Endodermal cell (in vitro differentiated cells): ENCODE data around the gene TES. TPM values are rescaled to one million over a fixed set of nuclear protein-coding genes. Genes with fewer than 3 reads are reported as not detected.

ENCODE experiments used
- DNase-seq: peaks from one replicate; pipeline ENCODE4 v3.0.0-alpha.2; 2017
- H3K27ac ChIP-seq: 2 replicates; pipeline ENCODE4 v1.5.1; 2013; ENCODE audit warnings: mild to moderate bottlenecking, low read depth, low read length, moderate library complexity
- H3K27me3 ChIP-seq: 2 replicates; pipeline ENCODE4 v1.6.1; 2013; ENCODE audit warnings: mild to moderate bottlenecking, low read length, moderate library complexity; ENCODE audit not compliant: insufficient read depth, control insufficient read depth, poor library complexity, severe bottlenecking
- H3K36me3 ChIP-seq: 2 replicates; pipeline ENCODE4 v1.7.0; 2013; ENCODE audit warnings: mild to moderate bottlenecking, low read length, moderate library complexity; ENCODE audit not compliant: control insufficient read depth, insufficient read depth
- H3K4me1 ChIP-seq: one replicate; pipeline ENCODE4 v1.7.0; 2013; ENCODE audit warnings: low read length; ENCODE audit not compliant: control insufficient read depth, insufficient read depth
- H3K4me3 ChIP-seq: 2 replicates; pipeline ENCODE4 v1.5.1; 2013; ENCODE audit warnings: mild to moderate bottlenecking, low read length, moderate library complexity
- H3K9ac ChIP-seq: 2 replicates; pipeline ENCODE4 v1.6.1; 2013; ENCODE audit warnings: mild to moderate bottlenecking, low read length, moderate library complexity; ENCODE audit not compliant: poor library complexity, severe bottlenecking; ENCODE audit errors: extremely low read depth
- H3K9me3 ChIP-seq: 2 replicates; pipeline ENCODE4 v1.6.1; 2013; ENCODE audit warnings: mild to moderate bottlenecking, low read length, moderate library complexity; ENCODE audit not compliant: control insufficient read depth
- H3K27ac Mint-ChIP-seq: 2 replicates; pipeline ENCODE4 v1.8.0; 2020; ENCODE audit warnings: mixed read lengths
- H3K27me3 Mint-ChIP-seq: 2 replicates; pipeline ENCODE4 v1.8.0; 2021; ENCODE audit warnings: mild to moderate bottlenecking, mixed read lengths; ENCODE audit not compliant: insufficient read depth
- H3K36me3 Mint-ChIP-seq: 2 replicates; pipeline ENCODE4 v1.8.0; 2020; ENCODE audit warnings: low read depth, mixed read lengths
- H3K4me1 Mint-ChIP-seq: 2 replicates; pipeline ENCODE4 v1.8.0; 2020; ENCODE audit warnings: mixed read lengths
- H3K4me3 Mint-ChIP-seq: 2 replicates; pipeline ENCODE4 v1.8.0; 2020; ENCODE audit warnings: mild to moderate bottlenecking, moderate library complexity, mixed read lengths
- H3K9me3 Mint-ChIP-seq: 2 replicates; pipeline ENCODE4 v1.8.0; 2020; ENCODE audit warnings: mild to moderate bottlenecking, mixed read lengths
- WGBS, 2 experiments: methylation state at CpG; one replicate each; pipeline versions ENCODE4 v1.1.5 to v1.1.7; 2013; ENCODE audit warnings: missing lambda C conversion rate in 2 of 2, mixed read lengths in 1 of 2; ENCODE audit not compliant: insufficient coverage in 1 of 2, insufficient read length in 1 of 2; 5-methylcytosine and 5-hydroxymethylcytosine counted together
- total RNA-seq, 2 donors: library from RNA; stranded (reverse); fragmentation: NEBNext Ultra II Directional in 1 of 2; extraction: Animal tissue kit (Norgen Biotek cat#: 25700) in 1 of 2; gene quantifications; 2 replicates in 1 of 2; 3 replicates in 1 of 2; pipeline ENCODE4 v1.2.1, GENCODE V29; 2021
- TF ChIP-seq, protein P1 (sequence below): fragments of 200-600 bp; sonication (generic); conservative IDR thresholded peaks from 2 replicates; pipeline ENCODE4 v1.5.0; 2021; ENCODE audit warnings: antibody characterized with exemption, mild to moderate bottlenecking

Gene TES
- total RNA-seq, 2 donors from 2014 or later: 23.1 to 31.0 TPM

DNA sequence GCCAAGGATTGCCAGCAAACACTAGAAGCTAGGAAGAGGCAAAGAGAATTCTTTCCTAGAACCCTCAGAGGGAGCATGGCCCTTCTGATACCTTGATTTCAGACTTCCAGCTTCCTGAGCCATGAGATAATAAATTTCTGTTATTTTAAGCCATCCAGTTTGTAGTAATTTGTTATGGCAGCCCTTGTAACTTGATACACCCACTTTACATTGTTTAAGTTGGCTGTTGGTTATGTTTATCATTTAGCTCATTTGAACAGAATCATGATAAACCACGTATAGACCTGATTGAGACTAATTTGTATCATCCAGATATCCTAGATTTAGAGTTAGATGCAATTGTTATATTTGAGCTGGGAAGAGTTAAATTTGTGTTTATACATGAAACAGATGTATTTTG, 9.4 kb upstream of the TES start:
- H3K9ac ChIP-seq: no peak overlapping the region
- WGBS, 2 experiments: 94% methylated on average over 1 of the region's 1 CpG; no CpG with 5 or more reads in 1 of the 2 experiments
- Mint-ChIP-seq H3K4me1 (no peaks in the 10 kb centered on the region), H3K27me3 (no peaks in the 10 kb centered on the region), H3K27ac (no peak overlapping the region), H3K4me3 (no peak overlapping the region), H3K9me3 (no peaks in the 10 kb centered on the region), H3K36me3 (no peaks in the 10 kb centered on the region)
- no peak overlapping the region for H3K4me3 ChIP-seq
- TF ChIP-seq, protein P1, sequence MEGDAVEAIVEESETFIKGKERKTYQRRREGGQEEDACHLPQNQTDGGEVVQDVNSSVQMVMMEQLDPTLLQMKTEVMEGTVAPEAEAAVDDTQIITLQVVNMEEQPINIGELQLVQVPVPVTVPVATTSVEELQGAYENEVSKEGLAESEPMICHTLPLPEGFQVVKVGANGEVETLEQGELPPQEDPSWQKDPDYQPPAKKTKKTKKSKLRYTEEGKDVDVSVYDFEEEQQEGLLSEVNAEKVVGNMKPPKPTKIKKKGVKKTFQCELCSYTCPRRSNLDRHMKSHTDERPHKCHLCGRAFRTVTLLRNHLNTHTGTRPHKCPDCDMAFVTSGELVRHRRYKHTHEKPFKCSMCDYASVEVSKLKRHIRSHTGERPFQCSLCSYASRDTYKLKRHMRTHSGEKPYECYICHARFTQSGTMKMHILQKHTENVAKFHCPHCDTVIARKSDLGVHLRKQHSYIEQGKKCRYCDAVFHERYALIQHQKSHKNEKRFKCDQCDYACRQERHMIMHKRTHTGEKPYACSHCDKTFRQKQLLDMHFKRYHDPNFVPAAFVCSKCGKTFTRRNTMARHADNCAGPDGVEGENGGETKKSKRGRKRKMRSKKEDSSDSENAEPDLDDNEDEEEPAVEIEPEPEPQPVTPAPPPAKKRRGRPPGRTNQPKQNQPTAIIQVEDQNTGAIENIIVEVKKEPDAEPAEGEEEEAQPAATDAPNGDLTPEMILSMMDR: no peak
- H3K4me1 ChIP-seq: no peaks in the 10 kb centered on the region
- no peak for DNase-seq
- H3K27me3 ChIP-seq: no peaks in the 10 kb centered on the region
- no peak overlapping the region for H3K27ac ChIP-seq
- no peaks in the 10 kb centered on the region for H3K9me3 ChIP-seq
- H3K36me3 ChIP-seq: no peaks in the 10 kb centered on the region

DNA sequence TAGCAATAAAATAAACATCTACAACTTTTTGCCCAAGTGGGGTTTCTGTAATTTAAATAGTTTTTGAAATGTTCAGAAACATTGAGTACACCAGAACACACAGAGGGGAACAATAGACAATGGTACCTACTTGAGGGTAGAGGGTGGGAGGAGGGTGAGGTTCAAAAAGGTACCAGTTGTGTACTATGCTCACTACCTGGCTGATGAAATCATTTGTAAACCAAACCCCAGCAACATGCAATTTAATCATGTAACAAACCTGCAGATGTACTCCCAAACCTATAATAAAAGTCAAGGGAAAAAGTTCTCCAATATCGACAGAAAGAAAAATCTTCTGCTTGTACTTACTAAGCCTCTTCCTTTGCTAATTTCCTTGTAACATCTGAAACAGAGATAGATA, 4.2 kb upstream of the TES start:
- TF ChIP-seq, protein P1: no peak
- Mint-ChIP-seq H3K27me3 (peaks cover 10% of the 10 kb centered on the region), H3K4me1 (no peaks in the 10 kb centered on the region), H3K4me3 (no peak overlapping the region), H3K9me3 (no peaks in the 10 kb centered on the region), H3K36me3 (no peaks in the 10 kb centered on the region), H3K27ac (no peak overlapping the region)
- Histone ChIP-seq H3K4me3 (no peak overlapping the region), H3K4me1 (no peaks in the 10 kb centered on the region), H3K9ac (no peak overlapping the region), H3K9me3 (no peaks in the 10 kb centered on the region), H3K27me3 (no peaks in the 10 kb centered on the region), H3K36me3 (no peaks in the 10 kb centered on the region), H3K27ac (no peak overlapping the region)
- 80 to 89% methylated on average over 1 of the region's 1 CpG for WGBS, 2 experiments
- DNase-seq: no peak

DNA sequence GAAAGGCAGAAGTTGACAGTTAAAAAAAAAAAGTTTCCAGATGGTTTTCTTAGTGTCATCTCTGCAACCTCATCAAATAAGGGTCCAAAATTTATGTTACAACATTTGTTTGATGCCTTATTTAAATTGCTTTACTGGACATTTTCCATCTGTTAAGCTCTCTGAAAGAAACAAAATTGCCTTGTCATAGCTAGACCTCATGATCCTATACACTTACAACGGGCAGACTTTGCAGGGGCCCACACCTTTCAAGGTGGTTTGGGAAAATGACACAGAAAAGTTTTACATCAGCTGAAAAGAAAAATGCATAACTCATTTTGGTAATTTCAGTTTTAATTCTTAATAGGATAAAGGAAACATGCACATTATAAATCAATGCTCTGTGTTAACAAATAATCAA, 1.4 kb upstream of the TES start:
- Histone ChIP-seq H3K4me3 (no peak overlapping the region), H3K27ac (no peak overlapping the region), H3K9ac (no peak overlapping the region), H3K36me3 (no peaks in the 10 kb centered on the region), H3K27me3 (no peaks in the 10 kb centered on the region), H3K4me1 (no peaks in the 10 kb centered on the region), H3K9me3 (no peaks in the 10 kb centered on the region)
- WGBS, 2 experiments: 91% methylated on average over 1 of the region's 1 CpG; no CpG with 5 or more reads in 1 of the 2 experiments
- no peak overlapping the region for H3K4me3 Mint-ChIP-seq
- H3K36me3 Mint-ChIP-seq: no peaks in the 10 kb centered on the region
- TF ChIP-seq, protein P1: no peak
- peaks cover 10% of the 10 kb centered on the region for H3K27me3 Mint-ChIP-seq
- no peak overlapping the region for H3K27ac Mint-ChIP-seq
- H3K4me1 Mint-ChIP-seq: peaks cover 14% of the 10 kb centered on the region
- no peaks in the 10 kb centered on the region for H3K9me3 Mint-ChIP-seq
- DNase-seq: no peak
